Transverse colon (tissue), 4 donors: Measurements from ENCODE around the gene LCP1. TPM values are rescaled to one million over a fixed set of nuclear protein-coding genes. Genes with fewer than 3 reads are reported as not detected.

Source experiments
- DNase-seq: peaks from one replicate; pipeline ENCODE4 v3.0.0-alpha.2; 2019
- H3K27ac ChIP-seq, 4 donors: fragments of 200-600 bp; sonication (generic); 2 replicates each; pipeline ENCODE4 v1.5.1; 2016 to 2018; ENCODE audit warnings: inconsistent platforms in 4 of 4
- H3K27me3 ChIP-seq: fragments of 200-600 bp; sonication (generic); 2 replicates; pipeline ENCODE4 v1.5.1; 2017; ENCODE audit warnings: inconsistent platforms
- H3K36me3 ChIP-seq, 4 donors: fragments of 200-600 bp; sonication (generic); 2 replicates each; pipeline ENCODE4 v1.5.1; 2017 to 2019; ENCODE audit warnings: inconsistent platforms in 4 of 4
- H3K4me1 ChIP-seq, 4 donors: fragments of 200-600 bp; sonication (generic); 2 replicates each; pipeline ENCODE4 v1.5.1; 2017 to 2020; ENCODE audit warnings: inconsistent platforms in 4 of 4
- H3K4me3 ChIP-seq, 4 donors: fragments of 200-600 bp; sonication (generic); 1 replicate in 1 of 4; 2 replicates in 3 of 4; pipeline versions ENCODE4 v1.5.1 to v1.6.1; 2017 to 2019; ENCODE audit warnings: inconsistent platforms in 4 of 4
- H3K9me3 ChIP-seq, 2 donors: fragments of 200-600 bp; sonication (generic); 2 replicates each; pipeline ENCODE4 v1.5.1; 2017 to 2019; ENCODE audit warnings: inconsistent platforms in 2 of 2
- CTCF ChIP-seq, 5 experiments: fragments of 200-600 bp in 3 of 5; fragments of 450-650 bp in 2 of 5; sonication (generic) in 3 of 5; IDR thresholded peaks; 1 replicate in 2 of 5; 2 replicates in 3 of 5; pipeline ENCODE4 v1.5.1; 2016 to 2017; ENCODE audit warnings: antibody characterized with exemption in 5 of 5, inconsistent platforms in 3 of 5, mild to moderate bottlenecking in 2 of 5, moderate library complexity in 1 of 5
- EP300 ChIP-seq: sonication (generic); formaldehyde crosslinking; IDR thresholded peaks from one replicate; pipeline ENCODE4 v1.6.1; 2017; ENCODE audit warnings: antibody characterized with exemption, low read depth
- POLR2A ChIP-seq: fragments of 450-650 bp; IDR thresholded peaks from one replicate; pipeline ENCODE4 v1.6.1; 2016; ENCODE audit warnings: antibody characterized with exemption, mild to moderate bottlenecking, moderate library complexity
- POLR2AphosphoS5 ChIP-seq, 3 donors: sonication (generic); formaldehyde crosslinking; IDR thresholded peaks; one replicate each; pipeline ENCODE4 v1.6.1; 2016; ENCODE audit warnings: antibody characterized with exemption in 3 of 3
- WGBS, 2 donors: methylation state at CpG; one replicate each; pipeline ENCODE4 v1.1.5; 2018; ENCODE audit warnings: low coverage in 1 of 2; 5-methylcytosine and 5-hydroxymethylcytosine counted together
- in situ Hi-C, 4 donors: fragments of 200-750 bp; cut with MboI; loops; one replicate each; pipeline versions ENCODE4 v1.15.0 to v1.15.1; 2017; ENCODE audit warnings: low sequenced_read_pairs in 3 of 4, low pct_ligation_motif_present in 1 of 4, low pct_unique_long_range_greater_than_20kb in 1 of 4
- intact Hi-C: fragments of 100-400 bp; cut with DNase I; formaldehyde crosslinking; loops from one replicate; pipeline ENCODE4 v1.15.1; 2023; ENCODE audit warnings: low total_unique reads
- total RNA-seq, 4 donors: library from RNA; depleted of rRNA; stranded (reverse); fragments of >200 nt; gene quantifications; one replicate each; pipeline ENCODE4 v1.1.0, GENCODE V29; 2016

The LCP1 gene
- total RNA-seq, 4 donors from 2014 or later: 1.6 to 35.7 (median 26.1) TPM

GRCh38 chr13:46087481-46087880, 94.5 kb downstream of the LCP1 start:
- H3K4me3 ChIP-seq: no peak overlapping the region
- intact Hi-C loops: no loop called here

GRCh38 chr13:46086985-46087384, 95.0 kb downstream of the LCP1 start:
- no peak overlapping the region for H3K4me3 ChIP-seq
- in situ Hi-C loops: no loop called here
- H3K4me1 ChIP-seq: no peaks in the 10 kb centered on the region
- 50 to 93% methylated on average over 1 to 12 of the region's 12 CpGs for WGBS, 2 donors
- H3K36me3 ChIP-seq: no peaks in the 10 kb centered on the region
- intact Hi-C loops: no loop called here
- no peak for TF ChIP-seq CTCF (IDR thresholded peaks at IDR 0.05)
- no peak for TF ChIP-seq EP300
- TF ChIP-seq POLR2A: no peak
- TF ChIP-seq POLR2AphosphoS5 (IDR thresholded peaks at IDR 0.05): no peak
- DNase-seq: no peak
- no peaks in the 10 kb centered on the region for H3K9me3 ChIP-seq
- H3K27me3 ChIP-seq: no peaks in the 10 kb centered on the region
- H3K27ac ChIP-seq: no peak overlapping the region

More at GRCh38 chr13:46087481-46087880, 94.5 kb downstream of the LCP1 start:
- H3K27me3 ChIP-seq: no peaks in the 10 kb centered on the region
- no peak for DNase-seq
- H3K27ac ChIP-seq: no peak overlapping the region
- TF ChIP-seq POLR2A (no peak), CTCF (IDR thresholded peaks at IDR 0.05) (no peak), POLR2AphosphoS5 (IDR thresholded peaks at IDR 0.05) (no peak), EP300 (no peak)
- H3K36me3 ChIP-seq: no peaks in the 10 kb centered on the region
- H3K4me1 ChIP-seq: no peaks in the 10 kb centered on the region
- no peaks in the 10 kb centered on the region for H3K9me3 ChIP-seq
- in situ Hi-C loops: no loop called here

GRCh38 chr13:46086421-46086922, 95.5 kb downstream of the LCP1 start:
- in situ Hi-C loops: no loop called here
- no peak overlapping the region for H3K27ac ChIP-seq
- H3K9me3 ChIP-seq: no peaks in the 10 kb centered on the region
- no peak for DNase-seq
- TF ChIP-seq EP300 (no peak), CTCF (IDR thresholded peaks at IDR 0.05) (no peak), POLR2AphosphoS5 (IDR thresholded peaks at IDR 0.05) (no peak), POLR2A (no peak)
- no peaks in the 10 kb centered on the region for H3K36me3 ChIP-seq
- H3K4me1 ChIP-seq: no peaks in the 10 kb centered on the region
- WGBS, 2 donors: 75% methylated on average over 12 of the region's 12 CpGs; no CpG with 5 or more reads in 1 of the 2 donors
- H3K4me3 ChIP-seq: no peak overlapping the region
- intact Hi-C loops: no loop called here
- H3K27me3 ChIP-seq: no peaks in the 10 kb centered on the region

GRCh38 chr13:46085737-46086136, 96.2 kb downstream of the LCP1 start:
- H3K27me3 ChIP-seq: no peaks in the 10 kb centered on the region
- no peaks in the 10 kb centered on the region for H3K9me3 ChIP-seq
- intact Hi-C loops: no loop called here
- in situ Hi-C loops: no loop called here
- no peak for DNase-seq
- H3K36me3 ChIP-seq: no peaks in the 10 kb centered on the region
- H3K27ac ChIP-seq: no peak overlapping the region
- no peaks in the 10 kb centered on the region for H3K4me1 ChIP-seq
- WGBS, 2 donors: 96% methylated on average over 13 of the region's 13 CpGs; no CpG with 5 or more reads in 1 of the 2 donors
- TF ChIP-seq POLR2A (no peak), EP300 (no peak), CTCF (IDR thresholded peaks at IDR 0.05) (no peak)
- no peak overlapping the region for H3K4me3 ChIP-seq
